ENCODE results near the gene ADM2. TPM values are rescaled to one million over a fixed set of nuclear protein-coding genes. Genes with fewer than 3 reads are reported as not detected.

The ADM2 gene
- total RNA-seq, 1 experiment from 2014 or later = 1.4 TPM

GRCh38 chr22:50443801-50444625, 37.3 kb upstream of the ADM2 start:
- Histone ChIP-seq H3K79me2 (ENCODE audit: low read length) (no peaks in the 10 kb centered on the region), H4K20me1 (ENCODE audit: insufficient read depth, low read depth, low read length) (peaks cover 6% of the 10 kb centered on the region; the same call in 1 of the 2 replicates), H3K27me3 (ENCODE audit: low read length) (no peaks in the 10 kb centered on the region), H2AFZ (ENCODE audit: low read length) (no peak overlapping the region), H3K4me3 (ENCODE audit: low read length) (no peak overlapping the region), H3K9ac (ENCODE audit: low read length) (no peak overlapping the region), H3K4me1 (ENCODE audit: low read length) (peaks cover 8% of the 10 kb centered on the region), H3K9me2 (replicated peaks; ENCODE audit: insufficient read depth, low read length) (no peaks in the 10 kb centered on the region), H3K36me3 (ENCODE audit: insufficient read depth, low read length) (peaks cover 7% of the 10 kb centered on the region; the same call in 1 of the 2 replicates), H3K27ac (ENCODE audit: low read length) (no peak overlapping the region), H3K9me3 (ENCODE audit: low read length) (no peaks in the 10 kb centered on the region), H3K4me2 (ENCODE audit: low read depth, low read length, poor library complexity, severe bottlenecking) (no peak overlapping the region)
- DNase-seq = no peak

GRCh38 chr22:50444663-50445062, 36.7 kb upstream of the ADM2 start:
- Histone ChIP-seq H3K27ac (ENCODE audit: low read length) (no peak overlapping the region), H3K4me2 (ENCODE audit: low read depth, low read length, poor library complexity, severe bottlenecking) (no peak overlapping the region), H3K4me1 (ENCODE audit: low read length) (peaks cover 12% of the 10 kb centered on the region), H3K9ac (ENCODE audit: low read length) (no peak overlapping the region), H3K36me3 (ENCODE audit: insufficient read depth, low read length) (peaks cover 7% of the 10 kb centered on the region; the same call in 1 of the 2 replicates), H3K9me2 (replicated peaks; ENCODE audit: insufficient read depth, low read length) (no peaks in the 10 kb centered on the region), H3K4me3 (ENCODE audit: low read length) (no peak overlapping the region), H3K79me2 (ENCODE audit: low read length) (no peaks in the 10 kb centered on the region), H4K20me1 (ENCODE audit: insufficient read depth, low read depth, low read length) (peaks cover 6% of the 10 kb centered on the region; the same call in 1 of the 2 replicates), H2AFZ (ENCODE audit: low read length) (no peak overlapping the region), H3K9me3 (ENCODE audit: low read length) (no peaks in the 10 kb centered on the region), H3K27me3 (ENCODE audit: low read length) (no peaks in the 10 kb centered on the region)
- peak; percentile 49 for DNase-seq

- Histone ChIP-seq H3K9me3 (ENCODE audit: low read length) (no peaks in the 10 kb centered on the region), H3K27me3 (ENCODE audit: low read length) (no peaks in the 10 kb centered on the region), H3K4me2 (ENCODE audit: low read depth, low read length, poor library complexity, severe bottlenecking) (no peak overlapping the region), H3K79me2 (ENCODE audit: low read length) (no peaks in the 10 kb centered on the region), H3K4me1 (ENCODE audit: low read length) (peaks cover 17% of the 10 kb centered on the region), H2AFZ (ENCODE audit: low read length) (no peak overlapping the region), H3K9ac (ENCODE audit: low read length) (no peak overlapping the region), H3K36me3 (ENCODE audit: insufficient read depth, low read length) (peaks cover 6% of the 10 kb centered on the region; the same call in 1 of the 2 replicates), H4K20me1 (ENCODE audit: insufficient read depth, low read depth, low read length) (peaks cover 6% of the 10 kb centered on the region; the same call in 1 of the 2 replicates), H3K9me2 (replicated peaks; ENCODE audit: insufficient read depth, low read length) (no peaks in the 10 kb centered on the region), H3K27ac (ENCODE audit: low read length) (no peak overlapping the region; the same call in 1 of the 2 replicates), H3K4me3 (ENCODE audit: low read length) (no peak overlapping the region)
- DNase-seq = peak; percentile 54
Observed at GRCh38 chr22:50445071-50445879, 36.1 kb upstream of the ADM2 start.

DNA sequence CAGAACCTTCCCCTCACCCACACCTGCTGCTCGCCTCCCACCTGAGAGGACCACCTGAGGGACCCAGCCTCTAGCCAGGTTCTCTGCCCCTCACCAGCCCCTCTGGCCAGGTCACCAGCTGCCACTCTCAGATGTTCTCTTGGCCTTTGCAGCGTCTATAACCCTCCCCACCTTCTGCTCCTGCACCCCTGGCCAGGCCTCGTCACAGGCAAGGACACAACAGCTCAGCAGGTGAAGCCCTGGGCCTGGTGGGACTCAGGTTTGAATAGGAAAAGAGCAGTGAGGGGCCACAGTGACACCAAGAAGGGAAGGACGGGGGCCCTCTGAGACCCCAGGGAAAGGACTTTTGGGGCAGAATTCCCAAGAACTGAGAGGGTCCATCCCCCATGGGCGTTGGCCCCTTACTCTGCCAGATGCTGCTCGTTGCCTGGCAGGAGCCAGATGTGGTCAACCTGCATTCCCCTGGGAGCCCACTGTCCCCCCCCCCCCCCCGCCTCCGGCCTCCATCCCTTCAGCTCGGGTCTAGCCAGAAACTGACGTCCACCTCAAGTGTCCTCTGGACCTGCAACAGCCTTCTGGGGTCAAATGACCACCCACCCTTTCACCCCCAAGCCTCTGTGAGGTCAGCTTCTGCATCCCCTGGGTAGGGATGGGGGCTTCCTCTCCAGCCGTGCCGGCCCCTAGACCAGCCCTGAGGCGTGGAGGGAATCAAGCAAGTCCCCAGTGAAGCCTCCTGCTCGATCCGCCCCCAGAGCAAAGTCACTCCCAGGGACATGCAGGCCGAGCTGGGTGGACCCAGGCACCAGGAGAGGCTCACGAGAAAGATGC, 35.2 kb upstream of the ADM2 start:
- Histone ChIP-seq H3K27me3 (ENCODE audit: low read length) (no peaks in the 10 kb centered on the region), H3K27ac (ENCODE audit: low read length) (no peak overlapping the region; the same call in 1 of the 2 replicates), H3K9me3 (ENCODE audit: low read length) (no peaks in the 10 kb centered on the region), H3K4me3 (ENCODE audit: low read length) (no peak overlapping the region), H3K9ac (ENCODE audit: low read length) (no peak overlapping the region), H3K9me2 (replicated peaks; ENCODE audit: insufficient read depth, low read length) (no peaks in the 10 kb centered on the region), H3K4me2 (ENCODE audit: low read depth, low read length, poor library complexity, severe bottlenecking) (no peak overlapping the region), H3K79me2 (ENCODE audit: low read length) (no peaks in the 10 kb centered on the region), H4K20me1 (ENCODE audit: insufficient read depth, low read depth, low read length) (peaks cover 6% of the 10 kb centered on the region; the same call in 1 of the 2 replicates), H3K36me3 (ENCODE audit: insufficient read depth, low read length) (peaks cover 3% of the 10 kb centered on the region; the same call in 1 of the 2 replicates), H3K4me1 (ENCODE audit: low read length) (peaks cover 17% of the 10 kb centered on the region), H2AFZ (ENCODE audit: low read length) (no peak overlapping the region)
- DNase-seq = no peak

- H3K27me3 ChIP-seq (ENCODE audit: low read length) = no peaks in the 10 kb centered on the region
- no peaks in the 10 kb centered on the region for H3K9me3 ChIP-seq (ENCODE audit: low read length)
- H3K4me2 ChIP-seq (ENCODE audit: low read depth, low read length, poor library complexity, severe bottlenecking) = no peak overlapping the region
- peaks cover 17% of the 10 kb centered on the region for H3K4me1 ChIP-seq (ENCODE audit: low read length)
- no peak overlapping the region for H3K4me3 ChIP-seq (ENCODE audit: low read length)
- no peak overlapping the region for H2AFZ ChIP-seq (ENCODE audit: low read length)
- no peak for DNase-seq
- H3K36me3 ChIP-seq (ENCODE audit: insufficient read depth, low read length) = peaks cover 7% of the 10 kb centered on the region
- H3K79me2 ChIP-seq (ENCODE audit: low read length) = 0 out of 2 replicates have a peak, but pooled peaks cover 4% of the 10 kb centered on the region
- H3K9ac ChIP-seq (ENCODE audit: low read length) = no peak overlapping the region
- H3K9me2 ChIP-seq (replicated peaks; ENCODE audit: insufficient read depth, low read length) = no peaks in the 10 kb centered on the region
- no peak overlapping the region for H3K27ac ChIP-seq (ENCODE audit: low read length)
- H4K20me1 ChIP-seq (ENCODE audit: insufficient read depth, low read depth, low read length) = peaks cover 6% of the 10 kb centered on the region; the same call in 1 of the 2 replicates
Observed at GRCh38 chr22:50446708-50447575, 34.4 kb upstream of the ADM2 start.

GRCh38 chr22:50447576-50448551, 33.5 kb upstream of the ADM2 start:
- Histone ChIP-seq H3K4me3 (ENCODE audit: low read length) (no peak overlapping the region), H3K27me3 (ENCODE audit: low read length) (no peaks in the 10 kb centered on the region), H2AFZ (ENCODE audit: low read length) (no peak overlapping the region), H3K9ac (ENCODE audit: low read length) (no peak overlapping the region), H4K20me1 (ENCODE audit: insufficient read depth, low read depth, low read length) (peaks cover 6% of the 10 kb centered on the region; the same call in 1 of the 2 replicates), H3K4me1 (ENCODE audit: low read length) (peaks cover 17% of the 10 kb centered on the region), H3K9me2 (replicated peaks; ENCODE audit: insufficient read depth, low read length) (no peaks in the 10 kb centered on the region), H3K27ac (ENCODE audit: low read length) (no peak overlapping the region), H3K4me2 (ENCODE audit: low read depth, low read length, poor library complexity, severe bottlenecking) (no peak overlapping the region), H3K9me3 (ENCODE audit: low read length) (no peaks in the 10 kb centered on the region), H3K36me3 (ENCODE audit: insufficient read depth, low read length) (peaks cover 7% of the 10 kb centered on the region), H3K79me2 (ENCODE audit: low read length) (0 out of 2 replicates have a peak, but pooled peaks cover 4% of the 10 kb centered on the region)
- DNase-seq = no peak

Measured in Karpas-422 (cell line).